ENCODE data around the gene DHX35. TPM values are rescaled to one million over a fixed set of nuclear protein-coding genes. Genes with fewer than 3 reads are reported as not detected.

DHX35 gene
- total and polyA plus RNA-seq, 7 donors = 3.4 to 11.9 (median 5.8) TPM

DNA sequence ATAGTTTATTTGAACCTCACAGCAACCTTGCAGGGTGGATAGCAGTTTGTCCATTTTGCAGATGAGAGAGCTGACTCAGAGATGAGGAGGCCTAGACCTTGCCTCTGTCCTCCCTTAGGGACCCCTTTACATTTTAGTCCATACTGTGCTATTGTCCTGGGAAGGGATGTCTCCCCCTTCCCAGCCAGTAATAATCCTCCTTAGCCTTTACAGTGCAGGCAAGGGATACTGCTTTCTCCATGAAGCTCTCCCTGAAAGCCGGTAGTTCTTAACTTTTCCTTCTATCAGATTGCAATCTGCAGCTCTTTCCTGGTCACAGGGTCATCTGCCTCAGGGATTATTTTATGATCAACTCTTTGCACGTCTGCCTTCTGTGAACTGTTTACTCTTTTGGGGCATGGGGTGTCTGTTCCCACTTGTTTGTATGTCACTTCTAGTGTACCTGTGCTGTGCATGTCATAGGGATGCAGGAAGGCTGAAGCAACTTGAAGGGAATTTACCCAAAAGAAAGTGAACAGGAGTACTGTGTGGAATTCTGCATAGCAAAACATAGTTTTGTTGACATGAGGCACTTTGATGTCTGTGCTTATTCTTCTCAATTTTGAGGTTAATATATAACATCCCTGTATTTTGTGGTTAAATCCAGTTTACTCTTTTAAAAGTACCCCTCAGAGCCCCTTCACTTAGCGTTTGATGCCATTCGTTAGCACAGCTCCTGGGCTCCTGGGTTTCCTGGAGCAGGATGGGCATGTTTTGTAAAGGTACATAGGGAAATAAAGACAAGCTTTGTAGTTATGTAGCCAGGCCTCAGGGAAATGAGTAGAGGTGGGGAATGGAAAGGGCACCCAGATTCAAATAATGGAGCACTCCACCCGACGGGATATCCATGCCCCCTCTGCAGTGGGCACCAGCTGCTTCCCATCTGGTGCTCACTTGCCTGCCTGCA is 38.1 kb downstream of the DHX35 start:
- Histone ChIP-seq H3K9me3 (no peaks in the 10 kb centered on the region), H3K27ac (no peak overlapping the region), H3K4me1 (no peaks in the 10 kb centered on the region), H3K36me3 (ENCODE audit: insufficient read depth in 1 of 2, low read depth in 1 of 2) (peaks cover 9 to 100% of the 10 kb centered on the region in 2 donors), H3K27me3 (ENCODE audit: insufficient read depth in 3 of 3, low read length in 2 of 3) (no peaks in the 10 kb centered on the region), H3K4me3 (no peak overlapping the region)
- DNase-seq (no peak), ATAC-seq (no peak)
- intact Hi-C loops (cut with DNase I) = no loop called here
- 89 to 95% (median 89%) methylated on average over 6 of the region's 6 CpGs for WGBS, 3 donors
- TF ChIP-seq, protein P1, sequence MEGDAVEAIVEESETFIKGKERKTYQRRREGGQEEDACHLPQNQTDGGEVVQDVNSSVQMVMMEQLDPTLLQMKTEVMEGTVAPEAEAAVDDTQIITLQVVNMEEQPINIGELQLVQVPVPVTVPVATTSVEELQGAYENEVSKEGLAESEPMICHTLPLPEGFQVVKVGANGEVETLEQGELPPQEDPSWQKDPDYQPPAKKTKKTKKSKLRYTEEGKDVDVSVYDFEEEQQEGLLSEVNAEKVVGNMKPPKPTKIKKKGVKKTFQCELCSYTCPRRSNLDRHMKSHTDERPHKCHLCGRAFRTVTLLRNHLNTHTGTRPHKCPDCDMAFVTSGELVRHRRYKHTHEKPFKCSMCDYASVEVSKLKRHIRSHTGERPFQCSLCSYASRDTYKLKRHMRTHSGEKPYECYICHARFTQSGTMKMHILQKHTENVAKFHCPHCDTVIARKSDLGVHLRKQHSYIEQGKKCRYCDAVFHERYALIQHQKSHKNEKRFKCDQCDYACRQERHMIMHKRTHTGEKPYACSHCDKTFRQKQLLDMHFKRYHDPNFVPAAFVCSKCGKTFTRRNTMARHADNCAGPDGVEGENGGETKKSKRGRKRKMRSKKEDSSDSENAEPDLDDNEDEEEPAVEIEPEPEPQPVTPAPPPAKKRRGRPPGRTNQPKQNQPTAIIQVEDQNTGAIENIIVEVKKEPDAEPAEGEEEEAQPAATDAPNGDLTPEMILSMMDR (IDR thresholded peaks at IDR 0.05) = no peak

DNA sequence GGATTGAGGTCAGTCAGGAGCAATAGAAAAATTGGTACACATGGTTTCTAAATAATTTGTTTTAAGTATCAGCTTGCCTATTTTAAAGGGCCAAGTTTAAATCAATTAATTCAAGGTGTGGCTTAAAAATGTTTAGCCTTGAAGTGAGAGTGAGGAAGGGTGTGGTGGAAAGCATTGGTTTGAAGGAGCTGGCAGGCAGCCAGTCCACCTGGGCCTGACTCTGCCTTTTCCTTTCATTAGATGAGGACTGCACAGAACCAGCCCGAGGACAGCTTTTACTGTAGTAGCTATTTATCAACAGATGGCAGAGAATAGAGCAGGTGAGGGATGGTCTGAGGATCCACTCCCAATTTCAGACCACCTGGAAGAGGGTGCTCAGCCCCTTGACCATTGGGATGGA is 42.4 kb downstream of the DHX35 start:
- intact Hi-C loops (cut with DNase I) = no loop called here
- peaks cover 10 to 100% of the 10 kb centered on the region in 2 donors for H3K36me3 ChIP-seq (ENCODE audit: insufficient read depth in 1 of 2, low read depth in 1 of 2)
- DNase-seq (no peak), ATAC-seq (no peak)
- no peak overlapping the region for H3K4me3 ChIP-seq
- TF ChIP-seq, protein P1 (IDR thresholded peaks at IDR 0.05) = no peak
- H3K27ac ChIP-seq = no peak overlapping the region
- H3K27me3 ChIP-seq (ENCODE audit: insufficient read depth in 3 of 3, low read length in 2 of 3) = no peaks in the 10 kb centered on the region
- no peaks in the 10 kb centered on the region for H3K9me3 ChIP-seq
- H3K4me1 ChIP-seq = no peaks in the 10 kb centered on the region
- WGBS, 3 donors = 42 to 50% (median 43%) methylated on average over 1 of the region's 1 CpG

DNA sequence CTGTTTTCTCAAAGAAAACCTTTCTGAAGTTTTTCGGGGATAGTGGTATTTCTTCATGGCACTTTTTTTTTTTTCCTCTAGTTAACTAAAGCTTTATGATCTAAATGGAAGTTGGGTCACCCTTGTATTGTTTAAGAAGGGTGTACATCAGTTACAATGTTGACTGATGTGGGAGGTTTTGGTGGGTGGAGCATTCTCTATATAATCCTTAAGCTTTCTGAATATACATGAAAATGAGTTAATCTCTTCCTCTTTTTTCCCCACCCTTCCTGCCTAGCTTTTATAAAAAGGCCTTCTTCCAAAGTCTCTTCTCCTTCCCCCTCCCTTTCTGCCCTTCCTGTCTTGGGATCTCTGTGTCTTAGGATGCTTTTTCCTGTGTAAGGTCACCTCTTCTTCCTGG is 47.2 kb downstream of the DHX35 start:
- no peak for ATAC-seq
- intact Hi-C loops (cut with DNase I) = no loop called here
- H3K4me1 ChIP-seq = no peaks in the 10 kb centered on the region
- H3K9me3 ChIP-seq = no peaks in the 10 kb centered on the region
- no peaks in the 10 kb centered on the region for H3K27me3 ChIP-seq (ENCODE audit: insufficient read depth in 3 of 3, low read length in 2 of 3)
- no peak overlapping the region for H3K27ac ChIP-seq
- WGBS, 3 donors = 73 to 87% (median 78%) methylated on average over 1 of the region's 1 CpG
- no peak for DNase-seq
- H3K4me3 ChIP-seq = no peak overlapping the region
- TF ChIP-seq, protein P1 (IDR thresholded peaks at IDR 0.05) = no peak
- peaks cover 13 to 99% of the 10 kb centered on the region in 2 donors for H3K36me3 ChIP-seq (ENCODE audit: insufficient read depth in 1 of 2, low read depth in 1 of 2)

DNA sequence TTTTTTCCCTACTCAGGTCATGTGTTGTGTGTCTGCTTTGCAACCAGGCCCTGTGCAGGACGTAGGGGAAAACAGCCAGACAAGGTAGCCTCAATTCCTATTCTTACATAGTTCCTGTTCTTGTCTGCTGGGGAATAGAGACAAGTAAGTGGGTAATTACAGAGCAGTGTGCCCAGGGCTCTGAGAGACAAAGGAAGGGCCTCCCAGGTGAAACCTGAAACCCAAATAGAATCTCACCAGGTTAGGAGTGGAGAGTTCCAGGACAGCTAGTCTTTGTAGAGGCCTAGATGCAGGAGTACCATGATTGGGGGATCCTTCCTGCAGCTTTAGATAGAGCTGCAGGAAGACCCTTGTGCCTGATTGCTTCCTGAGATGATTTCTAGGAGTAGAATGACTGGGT is 48.4 kb downstream of the DHX35 start:
- Histone ChIP-seq H3K36me3 (ENCODE audit: insufficient read depth in 1 of 2, low read depth in 1 of 2) (peaks cover 12 to 99% of the 10 kb centered on the region in 2 donors), H3K4me3 (no peak overlapping the region), H3K4me1 (no peaks in the 10 kb centered on the region), H3K27ac (no peak overlapping the region), H3K9me3 (no peaks in the 10 kb centered on the region), H3K27me3 (ENCODE audit: insufficient read depth in 3 of 3, low read length in 2 of 3) (no peaks in the 10 kb centered on the region)
- WGBS, 3 donors = 76 to 88% (median 79%) methylated on average over 1 of the region's 1 CpG
- intact Hi-C loops (cut with DNase I) = no loop called here
- DNase-seq (no peak), ATAC-seq (no peak)
- TF ChIP-seq, protein P1 (IDR thresholded peaks at IDR 0.05) = no peak
